Activated CD8-positive, alpha-beta T cell treated with anti-CD3 and anti-CD28 coated beads, Interleukin-2, amount 10 ng/mL, durations not matched to agents 7 days and 5 days (primary cell): ENCODE results near the gene RTL9. TPM values are rescaled to one million over a fixed set of nuclear protein-coding genes. Genes with fewer than 3 reads are reported as not detected.
"Not testable (repeated sequence)": the region's sequence is repeated elsewhere in the genome, so short reads cannot be mapped to it uniquely, and the experiment has no call there.

Experiments used
- ATAC-seq: fragments of 150-1000 bp; cut with Tn5 transposase; one replicate; pipeline ENCODE4 v1.10.0; 2021; ENCODE audit warnings: moderate library complexity
- CTCF ChIA-PET: fragments of 350-600 bp; sonication (Branson Sonifier 250); formaldehyde crosslinking; loops from one replicate; lab custom pipeline; 2021; ENCODE audit warnings: antibody characterized with exemption; lab: Charles Lee
- POLR2A ChIA-PET: fragments of 350-600 bp; sonication (Branson Sonifier 250); formaldehyde crosslinking; loops from one replicate; lab custom pipeline; 2021; ENCODE audit warnings: antibody characterized with exemption; lab: Charles Lee
- DNase-seq: peaks from one replicate; pipeline ENCODE4 v3.0.0-alpha.2; 2020
- H3K27ac Mint-ChIP-seq: one replicate; pipeline ENCODE4 v1.8.0; 2021; ENCODE audit warnings: mild to moderate bottlenecking, mixed read lengths
- H3K27me3 Mint-ChIP-seq: one replicate; pipeline ENCODE4 v1.8.0; 2021; ENCODE audit warnings: low read depth, mixed read lengths
- H3K36me3 Mint-ChIP-seq: one replicate; pipeline ENCODE4 v1.8.0; 2021; ENCODE audit warnings: low read depth, mixed read lengths
- H3K4me1 Mint-ChIP-seq: one replicate; pipeline ENCODE4 v1.8.0; 2021; ENCODE audit warnings: low read depth, mixed read lengths
- H3K4me3 Mint-ChIP-seq: one replicate; pipeline ENCODE4 v1.8.0; 2021; ENCODE audit warnings: mild to moderate bottlenecking, mixed read lengths
- H3K9me3 Mint-ChIP-seq: one replicate; pipeline ENCODE4 v1.8.0; 2022; ENCODE audit warnings: mixed read lengths; ENCODE audit not compliant: insufficient read depth
- total RNA-seq, 2 experiments: library from RNA; stranded (reverse); gene quantifications; one replicate each; pipeline ENCODE4 v1.2.3, GENCODE V29; 2021

The RTL9 gene
- total RNA-seq, 2 experiments from 2014 or later: not detected

DNA sequence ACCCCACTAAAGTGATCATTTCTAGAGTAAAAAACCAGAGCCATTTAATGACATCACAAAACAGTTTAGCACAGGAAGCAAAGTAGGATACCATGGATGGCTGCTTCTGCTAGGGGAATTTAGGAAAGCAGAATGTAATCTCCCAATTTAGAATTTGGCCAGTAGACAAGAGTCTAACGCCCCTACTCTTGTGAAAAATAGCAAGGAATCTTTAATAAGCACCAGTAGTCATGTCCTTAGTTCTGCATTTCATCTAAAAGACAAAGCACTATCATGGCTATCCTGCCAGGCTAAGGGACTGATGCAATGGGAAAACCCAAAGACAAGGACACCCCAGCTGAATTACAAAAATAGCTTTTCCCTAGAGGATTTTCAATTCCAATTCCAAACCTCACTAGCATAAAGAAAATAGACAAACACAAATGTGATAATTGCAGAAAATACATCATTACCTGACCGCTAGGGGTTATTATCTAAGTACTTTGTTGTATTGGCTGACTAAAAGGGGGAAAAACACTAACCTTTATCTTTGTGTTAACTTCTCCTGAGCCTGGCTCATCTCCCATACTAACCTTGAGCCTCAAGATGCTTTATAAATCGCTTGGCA is 38.2 kb upstream of the RTL9 start:
- Mint-ChIP-seq H3K36me3 (no peaks in the 10 kb centered on the region), H3K4me1 (peaks cover 9% of the 10 kb centered on the region), H3K27me3 (no peaks in the 10 kb centered on the region), H3K9me3 (no peaks in the 10 kb centered on the region), H3K4me3 (no peak overlapping the region), H3K27ac (no peak overlapping the region)
- ATAC-seq (no peak), DNase-seq (no peak)
- POLR2A ChIA-PET: no interaction called here
- CTCF ChIA-PET: no interaction called here

DNA sequence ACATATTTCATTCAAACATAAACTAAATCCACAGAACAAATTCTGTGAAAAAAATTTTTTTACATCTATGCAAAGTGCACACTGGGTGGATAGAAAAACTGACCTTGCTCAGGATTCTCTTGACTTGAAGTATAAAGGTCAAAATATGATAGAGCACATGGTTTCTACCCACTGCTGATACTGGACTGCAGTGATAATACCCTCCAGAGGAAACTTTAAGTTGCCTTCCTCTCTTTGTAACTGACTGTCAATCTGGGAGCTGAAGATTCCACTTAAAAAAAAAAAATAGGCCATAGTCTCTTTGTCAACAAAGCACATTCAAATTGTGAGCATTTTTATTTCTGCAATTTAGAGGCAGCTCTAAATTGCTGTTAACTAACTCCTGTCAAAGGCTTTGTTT is 37.6 kb upstream of the RTL9 start:
- H3K4me1 Mint-ChIP-seq: peaks cover 6% of the 10 kb centered on the region
- no peak overlapping the region for H3K4me3 Mint-ChIP-seq
- H3K9me3 Mint-ChIP-seq: no peaks in the 10 kb centered on the region
- H3K36me3 Mint-ChIP-seq: no peaks in the 10 kb centered on the region
- DNase-seq (no peak), ATAC-seq (no peak)
- CTCF ChIA-PET: no interaction called here
- H3K27me3 Mint-ChIP-seq: no peaks in the 10 kb centered on the region
- POLR2A ChIA-PET: no interaction called here
- H3K27ac Mint-ChIP-seq: no peak overlapping the region

DNA sequence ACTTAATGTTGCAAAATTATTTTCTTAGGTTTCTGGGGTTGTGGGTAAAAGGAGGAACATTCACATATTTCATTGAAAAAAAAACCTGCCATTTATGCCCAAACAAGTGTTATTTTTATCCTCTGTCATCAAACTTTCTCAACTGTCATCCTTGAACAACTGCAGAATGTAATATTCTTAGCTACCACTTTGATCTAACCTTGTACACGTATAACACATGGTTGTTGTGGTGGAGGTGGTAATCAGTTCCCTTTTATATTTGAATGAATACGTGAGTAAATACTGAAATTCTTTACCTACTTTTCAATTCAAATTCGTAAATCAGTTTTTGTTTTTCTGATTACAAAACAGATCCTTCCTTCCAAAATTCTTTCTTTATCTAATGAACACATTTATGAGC is 37.0 kb upstream of the RTL9 start:
- no peak overlapping the region for H3K4me3 Mint-ChIP-seq
- ChIA-PET POLR2A (no interaction called here), CTCF (no interaction called here)
- no peak overlapping the region for H3K27ac Mint-ChIP-seq
- H3K27me3 Mint-ChIP-seq: no peaks in the 10 kb centered on the region
- no peaks in the 10 kb centered on the region for H3K9me3 Mint-ChIP-seq
- no peak for DNase-seq
- peaks cover 2% of the 10 kb centered on the region for H3K4me1 Mint-ChIP-seq
- H3K36me3 Mint-ChIP-seq: no peaks in the 10 kb centered on the region
- no peak for ATAC-seq

DNA sequence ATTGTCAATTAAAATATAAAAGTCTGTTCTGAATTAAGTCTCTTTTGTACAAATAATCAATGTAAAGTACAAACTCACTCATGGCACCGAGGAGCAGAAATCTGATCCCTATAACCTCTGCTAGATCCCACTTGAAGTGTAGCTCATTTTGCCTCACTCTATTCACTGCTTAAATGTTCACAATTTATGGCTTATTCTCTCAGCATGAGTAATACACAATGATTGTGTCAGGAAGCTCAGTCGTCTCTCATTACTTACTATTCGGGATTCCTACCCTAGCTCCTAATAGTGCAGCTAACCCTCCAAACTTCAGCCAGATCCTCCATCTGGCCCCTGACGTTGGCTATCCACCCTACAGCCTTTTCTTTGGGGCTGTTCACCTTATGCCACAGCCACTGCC is 36.0 kb upstream of the RTL9 start:
- DNase-seq: no peak
- no peak overlapping the region for H3K4me3 Mint-ChIP-seq
- peaks cover 2% of the 10 kb centered on the region for H3K4me1 Mint-ChIP-seq
- POLR2A ChIA-PET: no interaction called here
- no peaks in the 10 kb centered on the region for H3K9me3 Mint-ChIP-seq
- no peaks in the 10 kb centered on the region for H3K36me3 Mint-ChIP-seq
- H3K27me3 Mint-ChIP-seq: no peaks in the 10 kb centered on the region
- CTCF ChIA-PET: interaction anchor here (1.4 kb wide), 1 partner anchor 155 kb away, joined by 3 read pairs; no protein-coding TSS in a partner anchor
- H3K27ac Mint-ChIP-seq: no peak overlapping the region
- no peak for ATAC-seq

DNA sequence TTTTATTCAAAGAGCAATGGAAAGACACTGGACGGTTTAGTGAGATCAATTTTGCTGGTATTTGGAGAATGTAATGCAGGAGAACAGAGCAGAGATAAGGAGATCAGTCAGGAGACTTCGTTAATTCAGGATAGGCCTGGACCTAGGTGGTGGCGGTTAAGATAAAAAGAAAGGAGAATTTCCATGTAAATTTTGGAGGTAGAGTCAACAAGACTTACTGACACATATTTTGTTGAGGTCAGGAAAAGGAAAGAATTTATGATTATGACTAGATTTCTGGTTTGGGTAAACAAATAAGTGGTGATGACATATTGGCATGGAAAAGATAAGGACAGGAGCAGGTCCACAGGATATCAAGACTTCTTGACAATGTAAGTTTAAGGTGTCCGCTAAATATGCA is 31.9 kb upstream of the RTL9 start:
- no peaks in the 10 kb centered on the region for H3K27me3 Mint-ChIP-seq
- CTCF ChIA-PET: no interaction called here

DNA sequence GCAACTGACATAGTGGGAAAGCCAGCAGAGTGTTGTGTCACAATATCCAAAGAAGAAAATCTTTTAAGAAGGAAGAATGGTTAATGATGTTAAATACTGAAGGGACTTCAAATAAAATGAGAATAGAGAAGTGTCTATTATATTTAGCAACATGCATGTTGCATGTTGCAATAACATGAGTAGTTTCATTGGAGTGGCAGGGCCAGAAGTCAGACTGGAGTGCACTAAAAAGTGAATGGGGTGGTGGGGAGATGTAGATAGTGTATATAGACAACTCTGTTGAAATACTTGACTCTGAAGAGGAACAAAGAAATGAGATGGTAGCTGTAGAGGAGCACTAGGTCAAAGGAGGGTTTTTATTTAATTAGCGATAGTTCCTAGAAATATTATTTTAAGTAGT is 31.3 kb upstream of the RTL9 start:
- ChIA-PET POLR2A (no interaction called here), CTCF (no interaction called here)
- no peak overlapping the region for H3K27ac Mint-ChIP-seq
- no peak overlapping the region for H3K4me3 Mint-ChIP-seq
- ATAC-seq: no peak
- no peaks in the 10 kb centered on the region for H3K36me3 Mint-ChIP-seq
- DNase-seq: no peak
- no peaks in the 10 kb centered on the region for H3K9me3 Mint-ChIP-seq
- H3K4me1 Mint-ChIP-seq: no peaks in the 10 kb centered on the region
- no peaks in the 10 kb centered on the region for H3K27me3 Mint-ChIP-seq

More for the DNA sequence above, 31.9 kb upstream of the RTL9 start:
- no peak overlapping the region for H3K27ac Mint-ChIP-seq
- ATAC-seq (no peak), DNase-seq (no peak)
- H3K9me3 Mint-ChIP-seq: no peaks in the 10 kb centered on the region
- POLR2A ChIA-PET: no interaction called here
- no peak overlapping the region for H3K4me3 Mint-ChIP-seq
- no peaks in the 10 kb centered on the region for H3K36me3 Mint-ChIP-seq
- no peaks in the 10 kb centered on the region for H3K4me1 Mint-ChIP-seq

DNA sequence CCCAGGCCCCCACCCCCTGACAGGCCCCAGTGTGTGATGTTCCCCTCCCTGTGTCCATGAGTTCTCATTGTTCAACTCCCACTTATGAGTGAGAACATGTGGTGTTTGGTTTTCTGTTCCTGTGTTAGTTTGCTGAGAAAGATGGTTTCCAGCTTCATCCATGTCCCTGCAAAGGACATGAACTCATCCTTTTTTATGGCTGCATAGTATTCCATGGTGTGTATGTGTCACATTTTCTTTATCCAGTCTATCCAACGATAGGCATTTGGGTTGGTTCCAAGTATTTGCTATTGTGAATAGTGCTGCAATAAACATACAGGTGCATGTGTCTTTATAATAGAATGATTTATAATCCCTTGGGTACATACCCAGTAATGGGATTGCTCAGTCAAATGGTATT is 30.0 kb upstream of the RTL9 start:
- DNase-seq, H3K36me3 Mint-ChIP-seq, H3K27me3 Mint-ChIP-seq, POLR2A ChIA-PET, H3K27ac Mint-ChIP-seq, CTCF ChIA-PET, ATAC-seq, H3K9me3 Mint-ChIP-seq, H3K4me1 Mint-ChIP-seq, H3K4me3 Mint-ChIP-seq: not testable (repeated sequence)

DNA sequence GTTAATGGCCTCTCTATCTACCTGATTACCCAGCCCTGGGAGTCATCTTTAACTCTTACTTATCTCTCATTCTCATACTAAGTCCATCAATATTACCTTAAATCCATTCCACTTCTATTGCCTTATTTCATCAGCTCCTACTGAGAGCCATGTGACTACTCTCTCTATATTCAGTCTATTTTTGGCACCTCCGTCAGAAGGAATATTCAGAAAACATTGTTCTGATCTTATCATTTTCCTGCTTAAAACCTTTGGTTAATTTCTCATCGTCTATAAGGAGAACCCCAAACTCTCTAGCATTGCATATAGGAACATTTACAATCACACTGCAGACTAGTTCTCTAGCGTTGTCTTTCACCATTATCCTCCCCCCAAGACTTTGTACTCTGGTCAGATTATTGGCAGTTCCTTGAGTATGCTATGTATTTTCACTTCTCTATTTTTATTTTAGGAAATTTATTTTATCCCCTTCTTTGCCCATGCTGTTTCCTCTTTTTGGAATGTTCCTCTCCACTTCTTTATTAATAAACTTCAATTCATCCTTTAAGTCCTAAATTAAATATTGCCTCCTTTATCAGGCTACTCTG is 27.1 kb upstream of the RTL9 start:
- Mint-ChIP-seq H3K4me3 (no peak overlapping the region), H3K27ac (no peak overlapping the region), H3K4me1 (no peaks in the 10 kb centered on the region), H3K36me3 (no peaks in the 10 kb centered on the region), H3K9me3 (no peaks in the 10 kb centered on the region), H3K27me3 (peaks cover 3% of the 10 kb centered on the region)
- ATAC-seq: no peak
- no peak for DNase-seq
- ChIA-PET CTCF (no interaction called here), POLR2A (no interaction called here)

DNA sequence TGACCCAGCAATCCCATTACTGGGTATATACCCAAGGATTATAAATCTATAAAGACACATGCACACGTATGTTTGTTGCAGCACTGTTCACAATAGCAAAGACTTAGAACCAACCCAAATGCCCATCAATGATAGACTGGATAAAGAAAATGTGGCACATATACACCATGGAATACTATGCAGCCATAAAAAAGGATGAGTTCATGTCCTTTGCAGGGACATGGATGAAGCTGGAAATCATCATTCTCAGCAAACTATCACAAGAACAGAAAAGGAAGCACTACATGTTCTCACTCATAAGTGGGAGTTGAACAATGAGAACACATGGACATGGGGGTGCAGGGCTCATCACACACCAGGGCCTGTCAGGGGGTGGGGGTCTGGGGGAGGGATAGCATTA is 25.2 kb upstream of the RTL9 start:
- H3K36me3 Mint-ChIP-seq, ATAC-seq, POLR2A ChIA-PET, H3K4me3 Mint-ChIP-seq, H3K9me3 Mint-ChIP-seq, CTCF ChIA-PET, H3K4me1 Mint-ChIP-seq, DNase-seq, H3K27ac Mint-ChIP-seq, H3K27me3 Mint-ChIP-seq: not testable (repeated sequence)

DNA sequence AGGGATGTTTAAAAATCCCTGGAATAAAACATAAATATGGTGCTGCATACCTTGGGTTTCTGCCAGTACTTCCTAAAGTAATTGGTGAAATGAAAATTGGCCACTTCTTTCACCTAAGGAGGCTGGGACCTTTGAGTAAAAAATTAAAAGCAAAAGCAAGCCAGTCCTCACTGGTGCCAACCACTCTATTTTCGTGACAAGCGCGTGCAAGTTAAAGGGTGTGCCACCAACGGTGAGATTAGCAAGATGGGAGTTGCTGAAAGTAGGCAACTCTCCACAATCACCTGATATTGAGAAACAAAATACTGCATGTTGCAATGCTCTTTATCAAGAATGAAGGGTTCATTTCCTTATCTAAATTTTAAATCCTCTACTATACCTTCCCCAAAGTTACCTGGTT is 19.7 kb upstream of the RTL9 start:
- Mint-ChIP-seq H3K36me3 (no peaks in the 10 kb centered on the region), H3K27ac (no peak overlapping the region), H3K27me3 (peaks cover 3% of the 10 kb centered on the region), H3K4me1 (no peaks in the 10 kb centered on the region), H3K4me3 (no peak overlapping the region), H3K9me3 (no peaks in the 10 kb centered on the region)
- ATAC-seq (no peak), DNase-seq (no peak)
- ChIA-PET POLR2A (no interaction called here), CTCF (no interaction called here)

DNA sequence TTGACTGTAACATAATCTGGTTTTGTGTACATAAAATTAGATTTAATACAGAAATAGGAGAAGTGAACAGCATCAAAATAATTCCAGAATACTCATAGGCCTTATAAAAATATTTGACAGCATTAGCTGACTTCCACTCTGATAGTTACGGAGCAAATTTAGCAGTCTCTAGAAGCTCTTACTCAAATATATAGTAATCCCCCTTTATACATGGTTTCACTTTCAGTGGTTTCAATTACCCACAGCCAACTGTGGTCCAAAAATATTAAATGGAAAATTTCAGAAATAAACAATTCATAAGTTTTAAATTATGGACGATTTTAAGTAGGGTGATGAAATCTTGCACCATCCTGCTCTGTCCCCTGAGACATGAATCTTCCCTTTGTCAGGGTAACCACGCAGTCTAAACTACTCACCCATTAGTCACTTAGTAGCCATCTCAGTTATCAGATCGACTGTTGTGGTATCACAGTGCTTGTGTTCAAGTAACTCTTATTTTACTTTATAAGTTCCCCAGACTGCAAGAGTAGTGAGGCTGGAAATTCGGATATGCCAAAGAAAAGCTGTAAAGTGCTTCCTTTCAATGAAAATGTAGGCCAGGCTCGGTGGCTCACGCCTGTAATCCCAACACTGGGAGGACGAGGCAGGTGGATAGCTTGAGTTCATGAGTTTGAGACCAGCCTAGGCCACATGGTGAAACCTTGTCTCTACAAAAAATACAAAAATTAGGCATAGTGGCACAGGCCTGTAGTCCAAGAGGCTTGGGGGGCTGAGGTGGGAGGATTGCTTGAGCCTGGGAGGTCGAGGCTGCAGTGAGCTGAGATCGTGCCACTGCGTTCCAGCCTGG is 17.2 kb upstream of the RTL9 start:
- ATAC-seq (no peak), DNase-seq (no peak)
- CTCF ChIA-PET: no interaction called here

DNA sequence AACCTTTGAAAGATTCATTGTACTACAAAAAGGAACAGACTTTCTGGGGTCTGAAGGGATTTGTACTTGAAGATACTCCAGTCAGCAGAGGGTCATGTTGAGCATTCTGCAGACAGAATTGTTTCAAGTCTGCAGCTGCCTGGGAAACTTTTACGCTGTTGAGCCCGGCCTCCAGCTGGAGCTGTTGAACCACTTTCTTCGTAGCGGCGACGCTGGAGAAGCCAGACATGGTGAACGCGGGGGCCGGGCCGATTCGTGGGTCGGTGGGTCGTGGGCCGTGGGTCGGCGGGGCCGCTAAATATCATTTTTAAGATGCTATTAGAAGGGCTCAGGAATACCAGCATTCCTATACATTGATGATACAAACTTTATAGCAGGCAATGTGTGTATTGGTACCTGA is 12.0 kb upstream of the RTL9 start:
- H3K36me3 Mint-ChIP-seq: no peaks in the 10 kb centered on the region
- no peak overlapping the region for H3K27ac Mint-ChIP-seq
- ATAC-seq (no peak), DNase-seq (no peak)
- no peaks in the 10 kb centered on the region for H3K9me3 Mint-ChIP-seq
- H3K27me3 Mint-ChIP-seq: no peaks in the 10 kb centered on the region
- ChIA-PET CTCF (no interaction called here), POLR2A (no interaction called here)
- H3K4me1 Mint-ChIP-seq: no peaks in the 10 kb centered on the region
- no peak overlapping the region for H3K4me3 Mint-ChIP-seq

More for the DNA sequence above, 17.2 kb upstream of the RTL9 start:
- Mint-ChIP-seq H3K27ac (no peak overlapping the region), H3K27me3 (no peaks in the 10 kb centered on the region), H3K4me3 (no peak overlapping the region), H3K4me1 (no peaks in the 10 kb centered on the region), H3K9me3 (no peaks in the 10 kb centered on the region), H3K36me3 (no peaks in the 10 kb centered on the region)
- POLR2A ChIA-PET: no interaction called here
